ENCODE measurements around the gene SLC47A1. TPM values are rescaled to one million over a fixed set of nuclear protein-coding genes. Genes with fewer than 3 reads are reported as not detected.
A peak's percentile ranks its signal among the peaks of the same experiment; 100 is the strongest.

The SLC47A1 gene
- total and polyA plus RNA-seq, 9 of the 15 experiments (the other 6 are each of a cell fraction or from before 2014, with no cell fraction given) = not detected

DNA sequence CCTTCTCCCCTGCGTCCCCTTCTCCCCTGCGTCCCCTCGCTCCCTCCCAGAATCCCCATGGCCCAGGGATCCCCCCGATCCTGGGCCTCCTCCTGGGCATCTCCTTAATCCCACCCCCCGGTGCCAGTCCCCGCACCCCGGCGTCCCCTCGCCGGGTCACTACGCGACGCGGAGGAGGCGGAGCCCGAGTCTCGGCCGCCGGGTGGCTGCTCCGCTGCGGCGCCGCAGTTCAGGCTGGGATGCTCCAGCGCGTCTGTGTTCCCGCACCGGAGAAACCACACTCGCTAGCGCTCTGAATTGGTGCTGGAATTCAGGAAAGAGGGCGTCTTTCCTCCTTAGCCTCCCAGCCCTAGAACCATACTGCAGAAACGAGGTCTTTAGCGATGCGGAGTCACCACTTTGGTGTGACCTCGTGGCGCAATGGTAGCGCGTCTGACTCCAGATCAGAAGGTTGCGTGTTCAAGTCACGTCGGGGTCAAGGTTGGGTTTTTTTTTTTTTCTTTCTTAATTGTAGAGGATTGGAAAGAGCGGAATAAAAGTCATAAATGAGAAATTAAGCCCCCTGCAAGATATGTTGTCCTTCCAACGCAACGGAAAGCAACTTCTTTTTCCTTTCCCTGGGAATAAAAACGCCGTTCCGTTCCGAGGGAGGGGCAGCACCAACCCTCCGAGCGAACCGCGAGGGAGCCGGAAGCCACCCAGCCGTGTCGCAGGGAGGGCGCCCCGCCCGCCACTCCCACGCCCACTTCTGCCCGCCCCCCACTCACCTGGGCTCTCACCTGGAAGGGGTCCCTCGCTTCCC lies 25.7 kb upstream of the SLC47A1 start (continued):
- TF ChIP-seq, protein P1, sequence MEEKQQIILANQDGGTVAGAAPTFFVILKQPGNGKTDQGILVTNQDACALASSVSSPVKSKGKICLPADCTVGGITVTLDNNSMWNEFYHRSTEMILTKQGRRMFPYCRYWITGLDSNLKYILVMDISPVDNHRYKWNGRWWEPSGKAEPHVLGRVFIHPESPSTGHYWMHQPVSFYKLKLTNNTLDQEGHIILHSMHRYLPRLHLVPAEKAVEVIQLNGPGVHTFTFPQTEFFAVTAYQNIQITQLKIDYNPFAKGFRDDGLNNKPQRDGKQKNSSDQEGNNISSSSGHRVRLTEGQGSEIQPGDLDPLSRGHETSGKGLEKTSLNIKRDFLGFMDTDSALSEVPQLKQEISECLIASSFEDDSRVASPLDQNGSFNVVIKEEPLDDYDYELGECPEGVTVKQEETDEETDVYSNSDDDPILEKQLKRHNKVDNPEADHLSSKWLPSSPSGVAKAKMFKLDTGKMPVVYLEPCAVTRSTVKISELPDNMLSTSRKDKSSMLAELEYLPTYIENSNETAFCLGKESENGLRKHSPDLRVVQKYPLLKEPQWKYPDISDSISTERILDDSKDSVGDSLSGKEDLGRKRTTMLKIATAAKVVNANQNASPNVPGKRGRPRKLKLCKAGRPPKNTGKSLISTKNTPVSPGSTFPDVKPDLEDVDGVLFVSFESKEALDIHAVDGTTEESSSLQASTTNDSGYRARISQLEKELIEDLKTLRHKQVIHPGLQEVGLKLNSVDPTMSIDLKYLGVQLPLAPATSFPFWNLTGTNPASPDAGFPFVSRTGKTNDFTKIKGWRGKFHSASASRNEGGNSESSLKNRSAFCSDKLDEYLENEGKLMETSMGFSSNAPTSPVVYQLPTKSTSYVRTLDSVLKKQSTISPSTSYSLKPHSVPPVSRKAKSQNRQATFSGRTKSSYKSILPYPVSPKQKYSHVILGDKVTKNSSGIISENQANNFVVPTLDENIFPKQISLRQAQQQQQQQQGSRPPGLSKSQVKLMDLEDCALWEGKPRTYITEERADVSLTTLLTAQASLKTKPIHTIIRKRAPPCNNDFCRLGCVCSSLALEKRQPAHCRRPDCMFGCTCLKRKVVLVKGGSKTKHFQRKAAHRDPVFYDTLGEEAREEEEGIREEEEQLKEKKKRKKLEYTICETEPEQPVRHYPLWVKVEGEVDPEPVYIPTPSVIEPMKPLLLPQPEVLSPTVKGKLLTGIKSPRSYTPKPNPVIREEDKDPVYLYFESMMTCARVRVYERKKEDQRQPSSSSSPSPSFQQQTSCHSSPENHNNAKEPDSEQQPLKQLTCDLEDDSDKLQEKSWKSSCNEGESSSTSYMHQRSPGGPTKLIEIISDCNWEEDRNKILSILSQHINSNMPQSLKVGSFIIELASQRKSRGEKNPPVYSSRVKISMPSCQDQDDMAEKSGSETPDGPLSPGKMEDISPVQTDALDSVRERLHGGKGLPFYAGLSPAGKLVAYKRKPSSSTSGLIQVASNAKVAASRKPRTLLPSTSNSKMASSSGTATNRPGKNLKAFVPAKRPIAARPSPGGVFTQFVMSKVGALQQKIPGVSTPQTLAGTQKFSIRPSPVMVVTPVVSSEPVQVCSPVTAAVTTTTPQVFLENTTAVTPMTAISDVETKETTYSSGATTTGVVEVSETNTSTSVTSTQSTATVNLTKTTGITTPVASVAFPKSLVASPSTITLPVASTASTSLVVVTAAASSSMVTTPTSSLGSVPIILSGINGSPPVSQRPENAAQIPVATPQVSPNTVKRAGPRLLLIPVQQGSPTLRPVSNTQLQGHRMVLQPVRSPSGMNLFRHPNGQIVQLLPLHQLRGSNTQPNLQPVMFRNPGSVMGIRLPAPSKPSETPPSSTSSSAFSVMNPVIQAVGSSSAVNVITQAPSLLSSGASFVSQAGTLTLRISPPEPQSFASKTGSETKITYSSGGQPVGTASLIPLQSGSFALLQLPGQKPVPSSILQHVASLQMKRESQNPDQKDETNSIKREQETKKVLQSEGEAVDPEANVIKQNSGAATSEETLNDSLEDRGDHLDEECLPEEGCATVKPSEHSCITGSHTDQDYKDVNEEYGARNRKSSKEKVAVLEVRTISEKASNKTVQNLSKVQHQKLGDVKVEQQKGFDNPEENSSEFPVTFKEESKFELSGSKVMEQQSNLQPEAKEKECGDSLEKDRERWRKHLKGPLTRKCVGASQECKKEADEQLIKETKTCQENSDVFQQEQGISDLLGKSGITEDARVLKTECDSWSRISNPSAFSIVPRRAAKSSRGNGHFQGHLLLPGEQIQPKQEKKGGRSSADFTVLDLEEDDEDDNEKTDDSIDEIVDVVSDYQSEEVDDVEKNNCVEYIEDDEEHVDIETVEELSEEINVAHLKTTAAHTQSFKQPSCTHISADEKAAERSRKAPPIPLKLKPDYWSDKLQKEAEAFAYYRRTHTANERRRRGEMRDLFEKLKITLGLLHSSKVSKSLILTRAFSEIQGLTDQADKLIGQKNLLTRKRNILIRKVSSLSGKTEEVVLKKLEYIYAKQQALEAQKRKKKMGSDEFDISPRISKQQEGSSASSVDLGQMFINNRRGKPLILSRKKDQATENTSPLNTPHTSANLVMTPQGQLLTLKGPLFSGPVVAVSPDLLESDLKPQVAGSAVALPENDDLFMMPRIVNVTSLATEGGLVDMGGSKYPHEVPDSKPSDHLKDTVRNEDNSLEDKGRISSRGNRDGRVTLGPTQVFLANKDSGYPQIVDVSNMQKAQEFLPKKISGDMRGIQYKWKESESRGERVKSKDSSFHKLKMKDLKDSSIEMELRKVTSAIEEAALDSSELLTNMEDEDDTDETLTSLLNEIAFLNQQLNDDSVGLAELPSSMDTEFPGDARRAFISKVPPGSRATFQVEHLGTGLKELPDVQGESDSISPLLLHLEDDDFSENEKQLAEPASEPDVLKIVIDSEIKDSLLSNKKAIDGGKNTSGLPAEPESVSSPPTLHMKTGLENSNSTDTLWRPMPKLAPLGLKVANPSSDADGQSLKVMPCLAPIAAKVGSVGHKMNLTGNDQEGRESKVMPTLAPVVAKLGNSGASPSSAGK (IDR thresholded peaks at IDR 0.05) = peak; percentile 55
- TF ChIP-seq PURB (CRISPR knock-in tag; IDR thresholded peaks at IDR 0.05; ENCODE audit: low read depth) (no peak), MCM3 (IDR thresholded peaks at IDR 0.05) (no peak), SMAD1 (IDR thresholded peaks at IDR 0.05; ENCODE audit: low read depth, low read length, partially characterized antibody) (no peak), CREBBP (IDR thresholded peaks at IDR 0.05; ENCODE audit: low read depth, low read length) (no peak), ZNF224 (CRISPR knock-in tag; IDR thresholded peaks at IDR 0.05) (no peak), NR2C2 (CRISPR knock-in tag; IDR thresholded peaks at IDR 0.05) (no peak), NR2C2 (tag; IDR thresholded peaks at IDR 0.05) (peak; percentile 88), GABPA (tag; conservative IDR thresholded peaks at IDR 0.05; ENCODE audit: low read depth) (peak; percentile 58), IRF2 (CRISPR knock-in tag; IDR thresholded peaks at IDR 0.05) (no peak)
- TF ChIP-seq, protein P2, sequence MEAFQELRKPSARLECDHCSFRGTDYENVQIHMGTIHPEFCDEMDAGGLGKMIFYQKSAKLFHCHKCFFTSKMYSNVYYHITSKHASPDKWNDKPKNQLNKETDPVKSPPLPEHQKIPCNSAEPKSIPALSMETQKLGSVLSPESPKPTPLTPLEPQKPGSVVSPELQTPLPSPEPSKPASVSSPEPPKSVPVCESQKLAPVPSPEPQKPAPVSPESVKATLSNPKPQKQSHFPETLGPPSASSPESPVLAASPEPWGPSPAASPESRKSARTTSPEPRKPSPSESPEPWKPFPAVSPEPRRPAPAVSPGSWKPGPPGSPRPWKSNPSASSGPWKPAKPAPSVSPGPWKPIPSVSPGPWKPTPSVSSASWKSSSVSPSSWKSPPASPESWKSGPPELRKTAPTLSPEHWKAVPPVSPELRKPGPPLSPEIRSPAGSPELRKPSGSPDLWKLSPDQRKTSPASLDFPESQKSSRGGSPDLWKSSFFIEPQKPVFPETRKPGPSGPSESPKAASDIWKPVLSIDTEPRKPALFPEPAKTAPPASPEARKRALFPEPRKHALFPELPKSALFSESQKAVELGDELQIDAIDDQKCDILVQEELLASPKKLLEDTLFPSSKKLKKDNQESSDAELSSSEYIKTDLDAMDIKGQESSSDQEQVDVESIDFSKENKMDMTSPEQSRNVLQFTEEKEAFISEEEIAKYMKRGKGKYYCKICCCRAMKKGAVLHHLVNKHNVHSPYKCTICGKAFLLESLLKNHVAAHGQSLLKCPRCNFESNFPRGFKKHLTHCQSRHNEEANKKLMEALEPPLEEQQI (IDR thresholded peaks at IDR 0.05) = no peak
- TF ChIP-seq, protein P3, sequence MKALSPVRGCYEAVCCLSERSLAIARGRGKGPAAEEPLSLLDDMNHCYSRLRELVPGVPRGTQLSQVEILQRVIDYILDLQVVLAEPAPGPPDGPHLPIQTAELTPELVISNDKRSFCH (CRISPR knock-in tag; IDR thresholded peaks at IDR 0.05) = no peak
- TF ChIP-seq, protein P3 (tag; IDR thresholded peaks at IDR 0.05) = no peak

All from K562 (cell line).